ENCODE measurements around the gene ZNF611. TPM values are rescaled to one million over a fixed set of nuclear protein-coding genes. Genes with fewer than 3 reads are reported as not detected.

Gene ZNF611
- total and polyA plus RNA-seq, 10 of the 15 experiments (the other 5 are each of a cell fraction or from before 2014, with no cell fraction given), result 1.4 to 16.8 (median 7.6) TPM

GRCh38 chr19:52691737-52692136 is 43.1 kb downstream of the ZNF611 start (continued):
- peak; percentile 94 for TF ChIP-seq IKZF2 (IDR thresholded peaks at IDR 0.05)
- no peak for TF ChIP-seq KDM1A (IDR thresholded peaks at IDR 0.05; ENCODE audit: borderline replicate concordance)
- peak; percentile 94 for TF ChIP-seq RELA (IDR thresholded peaks at IDR 0.05; ENCODE audit: borderline replicate concordance, partially characterized antibody)
- TF ChIP-seq FOS (IDR thresholded peaks at IDR 0.05; ENCODE audit: borderline replicate concordance, extremely low read depth, insufficient read length), result no peak
- TF ChIP-seq SRF (IDR thresholded peaks at IDR 0.05; ENCODE audit: low read depth in 2 of 2, low read length in 2 of 2), result no peak
- no peak for TF ChIP-seq NFYB (IDR thresholded peaks at IDR 0.05; ENCODE audit: insufficient read depth, low read depth, low read length)
- no peak for TF ChIP-seq EZH2 (IDR thresholded peaks at IDR 0.05; ENCODE audit: borderline replicate concordance, control insufficient read depth, low read depth, low read length)
- no peak; the same call in 1 of the 2 replicates for TF ChIP-seq RCOR1 (conservative IDR thresholded peaks at IDR 0.05; ENCODE audit: low read depth, low read length)
- no peak for TF ChIP-seq HDAC2 (IDR thresholded peaks at IDR 0.05)
- TF ChIP-seq CUX1 (IDR thresholded peaks at IDR 0.05; ENCODE audit: insufficient replicate concordance, low read depth, low read length), result no peak
- TF ChIP-seq PAX8 (IDR thresholded peaks at IDR 0.05), result no peak
- TF ChIP-seq DPF2 (IDR thresholded peaks at IDR 0.05), result peak; percentile 89
- TF ChIP-seq POLR2AphosphoS5 (IDR thresholded peaks at IDR 0.05; ENCODE audit: low read length), result no peak
- no peak for TF ChIP-seq SUZ12 (IDR thresholded peaks at IDR 0.05; ENCODE audit: unreplicated experiment)
- no peak for TF ChIP-seq NR2C2 (IDR thresholded peaks at IDR 0.05; ENCODE audit: borderline replicate concordance, control insufficient read depth, insufficient read length, low read depth)
- TF ChIP-seq ZNF217 (IDR thresholded peaks at IDR 0.05), result no peak
- no peak for TF ChIP-seq SIX5 (IDR thresholded peaks at IDR 0.05; ENCODE audit: low read depth, low read length, severe bottlenecking)
- no peak for TF ChIP-seq ZBTB40 (IDR thresholded peaks at IDR 0.05; ENCODE audit: borderline replicate concordance)
- TF ChIP-seq CEBPB (IDR thresholded peaks at IDR 0.05; ENCODE audit: borderline replicate concordance in 1 of 2, low read depth in 2 of 2, low read length in 2 of 2), result no peak
- no peak for TF ChIP-seq LARP7 (IDR thresholded peaks at IDR 0.05)
- TF ChIP-seq TCF7 (IDR thresholded peaks at IDR 0.05; ENCODE audit: borderline replicate concordance), result no peak
- TF ChIP-seq YBX1 (IDR thresholded peaks at IDR 0.05), result no peak
